NCI-H187 (cell line): ENCODE results near the gene MTA2.

Experiments
- DNase-seq, 2 experiments: peaks; one replicate each; lab custom pipeline; 2025; lab: John Stamatoyannopoulos, UW

The MTA2 gene

GRCh38 chr11:62546929-62547625, 54.6 kb downstream of the MTA2 start:
- DNase-seq = no peak

- no peak for DNase-seq
These were observed 55.3 kb downstream of the MTA2 start, which contains the start of gene AHNAK for GRCh38 chr11:62546244-62546928. Gene AHNAK, minus strand, starts transcription at chr11:62546806. Its CDS starts 10,708 bp downstream, at chr11:62536098.

- DNase-seq = no peak
These were observed 56.0 kb downstream of the MTA2 start for GRCh38 chr11:62545437-62546243.

GRCh38 chr11:62544581-62545436, 56.9 kb downstream of the MTA2 start:
- DNase-seq = no peak

GRCh38 chr11:62543680-62544444, 57.8 kb downstream of the MTA2 start:
- no peak for DNase-seq
